Measurements from ENCODE around the gene SCN2A.

DNA sequence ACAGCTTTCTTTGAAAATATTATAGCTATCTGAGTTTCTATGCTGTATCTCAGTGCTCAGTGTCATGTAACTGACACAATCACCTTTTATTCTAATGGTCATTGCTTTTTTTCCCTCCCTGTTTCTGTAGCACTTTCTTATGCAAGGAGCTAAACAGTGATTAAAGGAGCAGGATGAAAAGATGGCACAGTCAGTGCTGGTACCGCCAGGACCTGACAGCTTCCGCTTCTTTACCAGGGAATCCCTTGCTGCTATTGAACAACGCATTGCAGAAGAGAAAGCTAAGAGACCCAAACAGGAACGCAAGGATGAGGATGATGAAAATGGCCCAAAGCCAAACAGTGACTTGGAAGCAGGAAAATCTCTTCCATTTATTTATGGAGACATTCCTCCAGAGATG, 56.4 kb downstream of the SCN2A start:
- TF ChIP-seq CTCF (conservative IDR thresholded peaks at IDR 0.05; ENCODE audit: low read depth, low read length), result no peak
- TF ChIP-seq MAZ (IDR thresholded peaks at IDR 0.05; ENCODE audit: borderline replicate concordance, low read depth, low read length), result no peak
- TF ChIP-seq RAD21 (IDR thresholded peaks at IDR 0.05; ENCODE audit: low read length), result no peak
- TF ChIP-seq RFX5 (IDR thresholded peaks at IDR 0.05; ENCODE audit: low read depth, low read length), result no peak
